Erythroblast (primary cell): Measurements from ENCODE around the gene GJA4.

Source experiments
- DNase-seq, 2 experiments: peaks; one replicate each; lab custom pipeline; 2025; lab: John Stamatoyannopoulos, UW
- GATA1 ChIP-seq: IDR thresholded peaks from 2 replicates; pipeline ENCODE4 v1.6.1; 2011; ENCODE audit warnings: low read depth, mild to moderate bottlenecking, control low read depth, low read length, moderate library complexity
- POLR2A ChIP-seq: IDR thresholded peaks from 2 replicates; pipeline ENCODE4 v1.6.1; 2011; ENCODE audit warnings: mild to moderate bottlenecking, low read length

Gene GJA4

GRCh38 chr1:34843392-34844251 lies 50.8 kb downstream of the GJA4 start:
- TF ChIP-seq GATA1 (no peak), POLR2A (no peak)
- DNase-seq = peak; percentile 57 to 81

GRCh38 chr1:34844252-34844634 lies 51.4 kb downstream of the GJA4 start:
- no peak for DNase-seq
- TF ChIP-seq GATA1 = no peak
